ENCODE measurements around the gene CD40LG. TPM values are rescaled to one million over a fixed set of nuclear protein-coding genes. Genes with fewer than 3 reads are reported as not detected.

The CD40LG gene
- polyA plus RNA-seq (2012; ENCODE audit: insufficient read depth, insufficient read length, low read depth) = not detected

- Histone ChIP-seq H3K36me3 (no peaks in the 10 kb centered on the region), H3K27me3 (no peaks in the 10 kb centered on the region), H3K4me1 (no peaks in the 10 kb centered on the region), H3K9me3 (no peaks in the 10 kb centered on the region), H3K4me3 (ENCODE audit: low read depth, low read length) (no peak within 1 kb of the TSS)
- TF ChIP-seq CTCF (IDR thresholded peaks at IDR 0.05; ENCODE audit: low read depth, low read length) = no peak
- no peak for DNase-seq
These were observed at the start of gene CD40LG for GRCh38 chrX:136647677-136648360. Gene CD40LG, plus strand, starts transcription at chrX:136648158. Its CDS starts 91 bp downstream, at chrX:136648249.

GRCh38 chrX:136598631-136599030 is 49.3 kb upstream of the CD40LG start:
- Histone ChIP-seq H3K36me3 (no peaks in the 10 kb centered on the region), H3K4me1 (peaks cover 6% of the 10 kb centered on the region; the same call in 1 of the 2 replicates), H3K27me3 (no peaks in the 10 kb centered on the region), H3K9me3 (no peaks in the 10 kb centered on the region), H3K4me3 (ENCODE audit: low read depth, low read length) (no peak overlapping the region)
- no peak for DNase-seq
- no peak for TF ChIP-seq CTCF (IDR thresholded peaks at IDR 0.05; ENCODE audit: low read depth, low read length)

- Histone ChIP-seq H3K9me3 (no peaks in the 10 kb centered on the region), H3K36me3 (no peaks in the 10 kb centered on the region), H3K27me3 (no peaks in the 10 kb centered on the region), H3K4me3 (ENCODE audit: low read depth, low read length) (no peak overlapping the region), H3K4me1 (peaks cover 9% of the 10 kb centered on the region; the same call in 1 of the 2 replicates)
- no peak for TF ChIP-seq CTCF (IDR thresholded peaks at IDR 0.05; ENCODE audit: low read depth, low read length)
- DNase-seq = no peak
These were observed 47.9 kb upstream of the CD40LG start for GRCh38 chrX:136600059-136600458.

GRCh38 chrX:136607236-136607635 is 40.7 kb upstream of the CD40LG start:
- no peak for DNase-seq
- Histone ChIP-seq H3K4me1 (peaks cover 21% of the 10 kb centered on the region), H3K4me3 (ENCODE audit: low read depth, low read length) (no peak overlapping the region), H3K36me3 (no peaks in the 10 kb centered on the region), H3K27me3 (no peaks in the 10 kb centered on the region), H3K9me3 (no peaks in the 10 kb centered on the region)
- no peak for TF ChIP-seq CTCF (IDR thresholded peaks at IDR 0.05; ENCODE audit: low read depth, low read length)

GRCh38 chrX:136608295-136608933 is 39.5 kb upstream of the CD40LG start:
- peak; percentile 35 for TF ChIP-seq CTCF (IDR thresholded peaks at IDR 0.05; ENCODE audit: low read depth, low read length)
- DNase-seq = peak; percentile 48
- no peak overlapping the region for H3K4me3 ChIP-seq (ENCODE audit: low read depth, low read length)
- H3K9me3 ChIP-seq = no peaks in the 10 kb centered on the region
- H3K4me1 ChIP-seq = peaks cover 17% of the 10 kb centered on the region
- no peaks in the 10 kb centered on the region for H3K27me3 ChIP-seq
- H3K36me3 ChIP-seq = no peaks in the 10 kb centered on the region

Measured in BE2C (cell line).